ENCODE measurements around the gene ZSCAN10. TPM values are rescaled to one million over a fixed set of nuclear protein-coding genes. Genes with fewer than 3 reads are reported as not detected.

ZSCAN10 gene
- total and polyA plus RNA-seq, 2 of the 13 experiments (the other 11 are each of a cell fraction or from before 2014, with no cell fraction given) = not detected

DNA sequence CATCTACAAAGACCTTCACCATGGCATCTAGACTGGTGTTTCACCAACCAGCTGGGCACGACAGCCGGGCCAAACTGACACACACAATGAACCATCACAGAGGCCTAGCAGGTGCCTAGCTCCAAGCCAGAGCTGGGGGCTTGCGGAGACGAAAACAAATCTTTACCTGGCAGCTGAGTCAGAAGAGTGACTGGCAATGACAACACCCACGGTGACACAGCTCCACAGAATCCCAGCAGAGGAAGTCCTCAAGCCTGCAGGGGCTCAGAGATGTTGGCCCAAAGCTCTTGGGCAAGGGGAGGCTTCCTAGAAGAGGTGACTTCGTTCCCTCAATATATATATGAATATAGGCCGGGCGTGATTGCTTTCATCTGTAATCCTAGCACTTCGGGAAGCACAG, 47.6 kb downstream of the ZSCAN10 start:
- in situ Hi-C loops (cut with HindIII; ENCODE audit: extremely low pct_ligation_motif_present, low pct_unique_long_range_greater_than_20kb) (no loop called here), intact Hi-C loops (cut with micrococcal nuclease; ENCODE audit: unreplicated experiment) (no loop called here)
- Histone ChIP-seq H3K27me3 (ENCODE audit: control insufficient read depth in 1 of 2, insufficient read depth in 2 of 2, low read length in 2 of 2) (peaks cover 5 to 47% of the 10 kb centered on the region in 2 experiments), H3K4me2 (ENCODE audit: low read depth, low read length) (no peak overlapping the region), H3K4me1 (ENCODE audit: insufficient read depth, low read length) (no peaks in the 10 kb centered on the region), H4K20me1 (ENCODE audit: insufficient read depth, low read length) (no peaks in the 10 kb centered on the region), H3K36me3 (replicated peaks in 1 of 2; ENCODE audit: control insufficient read depth in 1 of 2, insufficient read depth in 2 of 2, low read length in 2 of 2) (no peaks in the 10 kb centered on the region), H3K27ac (ENCODE audit: extremely low read length, insufficient read depth, low read length) (no peak overlapping the region), H3K9ac (ENCODE audit: insufficient read depth, low read depth, low read length) (no peak overlapping the region), H3K4me3 (replicated peaks in 1 of 3; ENCODE audit: insufficient read depth in 1 of 3, low read depth in 2 of 3, low read length in 3 of 3) (no peak overlapping the region), H3K9me3 (ENCODE audit: low read length) (no peaks in the 10 kb centered on the region), H2AFZ (ENCODE audit: low read length) (no peak overlapping the region), H3K79me2 (ENCODE audit: insufficient read depth, low read length) (no peaks in the 10 kb centered on the region)
- CTCF ChIA-PET (ENCODE audit: low intra/inter-chr PET ratio, low total read pairs) = no interaction called here
- no peak for DNase-seq (ENCODE audit: low spot score)
- ATAC-seq = no peak
- no peak for FAIRE-seq
- POLR2A ChIA-PET = no interaction called here
- TF ChIP-seq TSC22D2 (CRISPR knock-in tag; IDR thresholded peaks at IDR 0.05; ENCODE audit: borderline replicate concordance) (no peak), SP2 (CRISPR knock-in tag; IDR thresholded peaks at IDR 0.05) (no peak)
- 28% methylated on average over 9 of the region's 9 CpGs for WGBS (ENCODE audit: low lambda C conversion rate)
- no TSS peak for BruUV-seq (replicated peaks)

DNA sequence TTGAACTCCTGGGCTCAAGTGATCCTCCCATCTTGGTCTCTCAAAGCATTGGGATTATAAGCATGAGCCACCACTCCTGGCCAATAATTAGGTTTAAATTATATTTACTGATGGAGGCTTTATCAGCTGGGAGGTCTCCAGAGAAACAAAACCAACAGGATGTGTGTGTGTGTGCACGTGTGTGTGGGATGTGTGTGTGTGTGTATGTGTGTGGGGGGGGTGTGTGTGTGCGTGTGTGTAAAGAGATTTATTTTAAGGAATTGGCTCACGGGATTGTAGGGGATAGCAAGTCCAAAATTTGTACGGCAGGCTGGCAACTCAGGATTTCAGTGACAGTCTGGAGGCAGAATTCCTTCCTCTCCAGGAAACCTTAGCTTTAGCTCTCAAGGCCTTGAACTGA, 48.1 kb downstream of the ZSCAN10 start:
- peaks cover 8 to 50% of the 10 kb centered on the region in 2 experiments for H3K27me3 ChIP-seq (ENCODE audit: control insufficient read depth in 1 of 2, insufficient read depth in 2 of 2, low read length in 2 of 2)
- H3K4me1 ChIP-seq (ENCODE audit: insufficient read depth, low read length) = peaks cover 2% of the 10 kb centered on the region; the same call in 1 of the 2 replicates
- 57% methylated on average over 4 of the region's 4 CpGs for WGBS (ENCODE audit: low lambda C conversion rate)
- H2AFZ ChIP-seq (ENCODE audit: low read length) = no peak overlapping the region
- no peaks in the 10 kb centered on the region for H4K20me1 ChIP-seq (ENCODE audit: insufficient read depth, low read length)
- POLR2A ChIA-PET = no interaction called here
- no peak for DNase-seq (ENCODE audit: low spot score)
- FAIRE-seq = no peak
- H3K27ac ChIP-seq (ENCODE audit: extremely low read length, insufficient read depth, low read length) = no peak overlapping the region
- H3K36me3 ChIP-seq (replicated peaks in 1 of 2; ENCODE audit: control insufficient read depth in 1 of 2, insufficient read depth in 2 of 2, low read length in 2 of 2) = no peaks in the 10 kb centered on the region
- intact Hi-C loops (cut with micrococcal nuclease; ENCODE audit: unreplicated experiment) (no loop called here), in situ Hi-C loops (cut with HindIII; ENCODE audit: extremely low pct_ligation_motif_present, low pct_unique_long_range_greater_than_20kb) (no loop called here)
- no peak overlapping the region for H3K4me2 ChIP-seq (ENCODE audit: low read depth, low read length)
- CTCF ChIA-PET (ENCODE audit: low intra/inter-chr PET ratio, low total read pairs) = no interaction called here
- BruUV-seq (replicated peaks) = no TSS peak
- TF ChIP-seq, protein P1, sequence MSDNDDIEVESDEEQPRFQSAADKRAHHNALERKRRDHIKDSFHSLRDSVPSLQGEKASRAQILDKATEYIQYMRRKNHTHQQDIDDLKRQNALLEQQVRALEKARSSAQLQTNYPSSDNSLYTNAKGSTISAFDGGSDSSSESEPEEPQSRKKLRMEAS (IDR thresholded peaks at IDR 0.05) = no peak
- TF ChIP-seq ZNF713 (CRISPR knock-in tag; IDR thresholded peaks at IDR 0.05) = no peak
- TF ChIP-seq SAP130 (CRISPR knock-in tag; IDR thresholded peaks at IDR 0.05; ENCODE audit: low read depth) = no peak
- TF ChIP-seq ZBTB42 (CRISPR knock-in tag; IDR thresholded peaks at IDR 0.05) = no peak
- TF ChIP-seq CAMTA2 (CRISPR knock-in tag; IDR thresholded peaks at IDR 0.05; ENCODE audit: borderline replicate concordance) = no peak
- TF ChIP-seq ZNF678 (CRISPR knock-in tag; IDR thresholded peaks at IDR 0.05) = no peak
- no peak for TF ChIP-seq IKZF4 (CRISPR knock-in tag; IDR thresholded peaks at IDR 0.05; ENCODE audit: borderline replicate concordance, low read depth, not compliant biosample characterization)
- TF ChIP-seq RFXANK (CRISPR knock-in tag; IDR thresholded peaks at IDR 0.05) = no peak
- TF ChIP-seq ZNF605 (CRISPR knock-in tag; IDR thresholded peaks at IDR 0.05) = no peak
- no peak for TF ChIP-seq GTF3A (CRISPR knock-in tag; conservative IDR thresholded peaks at IDR 0.05)
- TF ChIP-seq ZNF282 (IDR thresholded peaks at IDR 0.05; ENCODE audit: partially characterized antibody) = no peak
- TF ChIP-seq ZNF567 (CRISPR knock-in tag; IDR thresholded peaks at IDR 0.05; ENCODE audit: borderline replicate concordance) = no peak
- no peak for TF ChIP-seq NONO (IDR thresholded peaks at IDR 0.05)
- no peak for TF ChIP-seq NONO (CRISPR knock-in tag; conservative IDR thresholded peaks at IDR 0.05)
- no peaks in the 10 kb centered on the region for H3K79me2 ChIP-seq (ENCODE audit: insufficient read depth, low read length)
- no peak for ATAC-seq
- no peaks in the 10 kb centered on the region for H3K9me3 ChIP-seq (ENCODE audit: low read length)
- H3K4me3 ChIP-seq (replicated peaks in 1 of 3; ENCODE audit: insufficient read depth in 1 of 3, low read depth in 2 of 3, low read length in 3 of 3) = no peak overlapping the region
- no peak overlapping the region for H3K9ac ChIP-seq (ENCODE audit: insufficient read depth, low read depth, low read length)
